HepG2 (cell line): ENCODE data around the gene NGEF. TPM values are rescaled to one million over a fixed set of nuclear protein-coding genes. Genes with fewer than 3 reads are reported as not detected.
A peak's percentile ranks its signal among the peaks of the same experiment; 100 is the strongest.

Source experiments
- EP300 ChIP-seq, 3 experiments: sonication (generic) in 1 of 3; formaldehyde crosslinking in 1 of 3; IDR thresholded peaks; 2 replicates each; pipeline versions ENCODE4 v1.5.1 to v1.6.1; 2011 to 2020; ENCODE audit warnings: low read depth in 2 of 3, low read length in 2 of 3, borderline replicate concordance in 1 of 3, improper control_type of control experiment in 1 of 3, mild to moderate bottlenecking in 1 of 3, missing genetic modification reagents in 1 of 3, moderate library complexity in 1 of 3
- FLYWCH1 ChIP-seq: sonication (generic); formaldehyde crosslinking; IDR thresholded peaks from 2 replicates; pipeline ENCODE4 v1.8.1; 2023; ENCODE audit warnings: mild to moderate bottlenecking, missing genetic modification reagents
- HOMEZ ChIP-seq: IDR thresholded peaks from 2 replicates; pipeline ENCODE4 v1.6.1; 2016; ENCODE audit warnings: low read depth
- PBX2 ChIP-seq: IDR thresholded peaks from 2 replicates; pipeline ENCODE4 v1.6.1; 2016; ENCODE audit warnings: control low read depth
- PCBP1 ChIP-seq: fragments of 200-400 bp; formaldehyde crosslinking; IDR thresholded peaks from 2 replicates; pipeline ENCODE4 v1.6.1; 2017; ENCODE audit warnings: mild to moderate bottlenecking, low read depth, low read length, borderline replicate concordance
- SNAPC2 ChIP-seq: sonication (generic); formaldehyde crosslinking; IDR thresholded peaks from 2 replicates; pipeline ENCODE4 v1.8.1; 2022; ENCODE audit warnings: mild to moderate bottlenecking, missing genetic modification reagents
- YEATS2 ChIP-seq: sonication (generic); formaldehyde crosslinking; IDR thresholded peaks from 2 replicates; pipeline ENCODE4 v1.4.0; 2020; ENCODE audit warnings: missing genetic modification reagents, borderline replicate concordance
- ZFX ChIP-seq: sonication (generic); formaldehyde crosslinking; IDR thresholded peaks from 2 replicates; pipeline ENCODE4 v1.4.0; 2020; ENCODE audit warnings: mild to moderate bottlenecking, low read depth, missing genetic modification reagents, moderate library complexity
- ZNF407 ChIP-seq: sonication (generic); formaldehyde crosslinking; IDR thresholded peaks from one replicate; pipeline ENCODE4 v1.5.1; 2020; ENCODE audit warnings: mild to moderate bottlenecking, missing genetic modification reagents; ENCODE audit errors: not compliant biosample characterization
- ZNF446 ChIP-seq: sonication (generic); formaldehyde crosslinking; IDR thresholded peaks from 2 replicates; pipeline ENCODE4 v1.5.0; 2020; ENCODE audit warnings: mild to moderate bottlenecking, missing genetic modification reagents
- ZNF460 ChIP-seq: sonication (generic); formaldehyde crosslinking; IDR thresholded peaks from 2 replicates; pipeline ENCODE4 v1.5.1; 2020; ENCODE audit warnings: missing genetic modification reagents, mild to moderate bottlenecking, borderline replicate concordance
- ZNF563 ChIP-seq: sonication (generic); formaldehyde crosslinking; IDR thresholded peaks from 2 replicates; pipeline ENCODE4 v1.8.0; 2022; ENCODE audit warnings: mild to moderate bottlenecking, moderate library complexity, missing genetic modification reagents
- ZNF567 ChIP-seq: sonication (generic); formaldehyde crosslinking; IDR thresholded peaks from 2 replicates; pipeline ENCODE4 v1.8.1; 2023; ENCODE audit warnings: mild to moderate bottlenecking, missing genetic modification reagents, borderline replicate concordance
- ZNF639 ChIP-seq: conservative IDR thresholded peaks from 2 replicates; pipeline ENCODE4 v1.6.1; 2018; ENCODE audit warnings: missing genetic modification reagents
- ZSCAN5A ChIP-seq: sonication (generic); formaldehyde crosslinking; IDR thresholded peaks from 2 replicates; pipeline ENCODE4 v1.8.0; 2022; ENCODE audit warnings: mild to moderate bottlenecking, missing genetic modification reagents, borderline replicate concordance
- polyA plus RNA-seq, 8 experiments: library from polyadenylated mRNA; depleted of rRNA in 3 of 8; stranded (reverse) in 7 of 8; unstranded in 1 of 8; fragments of >200 nt; fragmentation: Illumina TruSeq in 4 of 8; extraction: Trizol in 4 of 8; gene quantifications; 2 replicates each; pipeline versions ENCODE4 v1.2.1 to v1.2.3, GENCODE V29; 2011 to 2016; ENCODE audit warnings: low read depth in 4 of 8, missing spikeins in 1 of 8, mixed read lengths in 1 of 8; ENCODE audit not compliant: insufficient read depth in 1 of 8
- total RNA-seq, 5 experiments: library from RNA; depleted of rRNA; stranded (reverse); fragments of >200 nt; fragmentation: Illumina TruSeq; extraction: Trizol; gene quantifications; 2 replicates each; pipeline ENCODE4 v1.2.3, GENCODE V29; 2016; ENCODE audit warnings: low read depth in 1 of 5

The NGEF gene
- total and polyA plus RNA-seq, 2 of the 13 experiments (the other 11 are each of a cell fraction or from before 2014, with no cell fraction given): 14.4 to 36.9 TPM

GRCh38 chr2:232876978-232877441, 136.0 kb downstream of the NGEF start (continued):
- no peak; the same call in 1 of the 2 replicates for TF ChIP-seq ZFX (CRISPR knock-in tag)
- TF ChIP-seq ZNF460 (CRISPR knock-in tag): no peak
- TF ChIP-seq SNAPC2 (CRISPR knock-in tag): no peak
- no peak for TF ChIP-seq ZNF446 (CRISPR knock-in tag)
- no peak for TF ChIP-seq ZSCAN5A (CRISPR knock-in tag)
- no peak for TF ChIP-seq ZNF639
- no peak for TF ChIP-seq EP300 (IDR thresholded peaks at IDR 0.05; ENCODE audit: low read depth in 2 of 2, low read length in 2 of 2)
- no peak for TF ChIP-seq EP300 (CRISPR knock-in tag; IDR thresholded peaks at IDR 0.05; ENCODE audit: borderline replicate concordance)
- TF ChIP-seq ZNF407 (CRISPR knock-in tag): no peak
- TF ChIP-seq PBX2 (CRISPR knock-in tag): no peak
- TF ChIP-seq PCBP1: 0 out of 2 replicates have a peak, but pooled peaks have one; percentile 65
- no peak; the same call in 1 of the 2 replicates for TF ChIP-seq ZNF563 (CRISPR knock-in tag)
- TF ChIP-seq FLYWCH1 (CRISPR knock-in tag): no peak
- TF ChIP-seq ZNF567 (CRISPR knock-in tag): no peak
- no peak for TF ChIP-seq HOMEZ (CRISPR knock-in tag)
- no peak for TF ChIP-seq YEATS2 (CRISPR knock-in tag)
